IMR-90 (cell line): ENCODE results near the gene ANGPTL5.
A peak's percentile ranks its signal among the peaks of the same experiment; 100 is the strongest.
"Not testable (repeated sequence)": the region's sequence is repeated elsewhere in the genome, so short reads cannot be mapped to it uniquely, and the experiment has no call there.

ENCODE experiments used
- CTCF ChIP-seq: conservative IDR thresholded peaks from 2 replicates; pipeline ENCODE4 v1.5.1; 2012; ENCODE audit warnings: mild to moderate bottlenecking, low read depth, low read length, improper control_type of control experiment
- POLR2A ChIP-seq: IDR thresholded peaks from 2 replicates; pipeline ENCODE4 v1.6.1; 2012; ENCODE audit warnings: mild to moderate bottlenecking, low read depth, low read length
- SMC3 ChIP-seq: fragments of 150-350 bp; IDR thresholded peaks from 2 replicates; pipeline ENCODE4 v1.6.1; 2016; ENCODE audit warnings: low read depth, mild to moderate bottlenecking, antibody characterized with exemption, low read length, moderate library complexity

- TF ChIP-seq CTCF: 0 out of 2 replicates have a peak, but pooled peaks have one; percentile 21
- not testable (repeated sequence) for TF ChIP-seq POLR2A
- TF ChIP-seq SMC3: 0 out of 2 replicates have a peak, but pooled peaks have one; percentile 8
Measured at GRCh38 chr11:101852260-101852659, 64.1 kb downstream of the ANGPTL5 start.
